K562 (cell line): Measurements from ENCODE around the gene GTF2I.
"Not testable (repeated sequence)": the region's sequence is repeated elsewhere in the genome, so short reads cannot be mapped to it uniquely, and the experiment has no call there.

Experiments
- BRCA1 ChIP-seq, 2 experiments: fragments of 450-650 bp in 1 of 2; sonication (generic) in 1 of 2; formaldehyde crosslinking in 1 of 2; IDR thresholded peaks; 2 replicates each; pipeline versions ENCODE4 v1.5.0 to v1.6.1; 2017 to 2020; ENCODE audit warnings: mild to moderate bottlenecking in 1 of 2, missing genetic modification reagents in 1 of 2
- ESRRA ChIP-seq: fragments of 450-650 bp; IDR thresholded peaks from 2 replicates; pipeline ENCODE4 v1.6.1; 2014; ENCODE audit warnings: low read depth, mild to moderate bottlenecking, moderate library complexity, borderline replicate concordance
- FOXK2 ChIP-seq, 2 experiments: fragments of 450-650 bp; IDR thresholded peaks in 1 of 2; conservative IDR thresholded peaks in 1 of 2; 2 replicates each; pipeline ENCODE4 v1.6.1; 2016; ENCODE audit warnings: low read depth in 2 of 2, mild to moderate bottlenecking in 1 of 2
- POLR2A ChIP-seq: fragments of 450-650 bp; conservative IDR thresholded peaks from 2 replicates; pipeline ENCODE4 v1.6.1; 2016
- POLR2AphosphoS5 ChIP-seq: IDR thresholded peaks from 2 replicates; pipeline ENCODE4 v1.6.1; 2011; ENCODE audit warnings: mild to moderate bottlenecking, low read depth, low read length, moderate library complexity; ENCODE audit not compliant: control insufficient read depth, insufficient read depth
- POLR2G ChIP-seq: fragments of 200-400 bp; formaldehyde crosslinking; IDR thresholded peaks from 2 replicates; pipeline ENCODE4 v1.6.1; 2017; ENCODE audit warnings: low read depth, mild to moderate bottlenecking, antibody characterized with exemption, low read length, moderate library complexity
- RFX5 ChIP-seq: IDR thresholded peaks from 2 replicates; pipeline ENCODE4 v1.6.1; 2011; ENCODE audit warnings: low read depth, mild to moderate bottlenecking, improper control_type of control experiment, low read length
- TF ChIP-seq, protein P1 (sequence below), 2 experiments: fragments of 450-650 bp in 1 of 2; sonication (generic) in 1 of 2; formaldehyde crosslinking in 1 of 2; IDR thresholded peaks; 2 replicates each; pipeline versions ENCODE4 v1.7.1 to v1.9.0; 2016 to 2022; ENCODE audit warnings: inconsistent platforms in 1 of 2, mild to moderate bottlenecking in 1 of 2, missing genetic modification reagents in 1 of 2
- TF ChIP-seq, protein P2 (sequence below), 3 experiments: IDR thresholded peaks in 2 of 3; conservative IDR thresholded peaks in 1 of 3; 2 replicates each; pipeline ENCODE4 v1.5.1; 2011 to 2012; ENCODE audit warnings: low read length in 3 of 3, mild to moderate bottlenecking in 3 of 3, control low read depth in 2 of 3, improper control_type of control experiment in 1 of 3, inconsistent platforms in 1 of 3, low read depth in 1 of 3, mixed read lengths in 1 of 3, moderate library complexity in 1 of 3; ENCODE audit not compliant: insufficient read depth in 2 of 3

DNA sequence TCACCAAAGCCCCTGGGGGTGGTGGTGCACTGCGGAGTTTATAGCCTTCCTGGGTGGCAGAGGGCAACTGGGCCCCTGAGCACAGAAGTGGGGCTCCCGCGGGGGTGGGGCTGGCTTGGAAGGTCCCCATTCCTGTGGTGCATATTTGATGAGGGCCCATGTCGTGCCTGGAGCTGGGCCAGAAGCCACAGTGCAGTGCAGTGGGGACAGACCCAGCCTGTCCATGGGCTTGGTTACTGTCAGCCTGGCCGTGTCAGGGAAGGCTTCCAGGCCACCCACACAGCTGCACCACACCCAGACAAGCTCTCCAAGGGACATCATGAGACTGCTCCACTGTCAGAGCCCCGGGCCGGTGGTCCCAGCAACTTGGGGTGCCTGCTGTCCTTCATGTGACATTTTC, 109.0 kb downstream of the GTF2I start:
- not testable (repeated sequence) for TF ChIP-seq FOXK2 (conservative IDR thresholded peaks at IDR 0.05 in 1 of 2, IDR thresholded peaks at IDR 0.05 in 1 of 2; ENCODE audit: low read depth in 2 of 2); POLR2G; BRCA1 (IDR thresholded peaks at IDR 0.05); BRCA1 (CRISPR knock-in tag; IDR thresholded peaks at IDR 0.05); POLR2AphosphoS5; ESRRA; POLR2A; RFX5
- TF ChIP-seq, protein P1, sequence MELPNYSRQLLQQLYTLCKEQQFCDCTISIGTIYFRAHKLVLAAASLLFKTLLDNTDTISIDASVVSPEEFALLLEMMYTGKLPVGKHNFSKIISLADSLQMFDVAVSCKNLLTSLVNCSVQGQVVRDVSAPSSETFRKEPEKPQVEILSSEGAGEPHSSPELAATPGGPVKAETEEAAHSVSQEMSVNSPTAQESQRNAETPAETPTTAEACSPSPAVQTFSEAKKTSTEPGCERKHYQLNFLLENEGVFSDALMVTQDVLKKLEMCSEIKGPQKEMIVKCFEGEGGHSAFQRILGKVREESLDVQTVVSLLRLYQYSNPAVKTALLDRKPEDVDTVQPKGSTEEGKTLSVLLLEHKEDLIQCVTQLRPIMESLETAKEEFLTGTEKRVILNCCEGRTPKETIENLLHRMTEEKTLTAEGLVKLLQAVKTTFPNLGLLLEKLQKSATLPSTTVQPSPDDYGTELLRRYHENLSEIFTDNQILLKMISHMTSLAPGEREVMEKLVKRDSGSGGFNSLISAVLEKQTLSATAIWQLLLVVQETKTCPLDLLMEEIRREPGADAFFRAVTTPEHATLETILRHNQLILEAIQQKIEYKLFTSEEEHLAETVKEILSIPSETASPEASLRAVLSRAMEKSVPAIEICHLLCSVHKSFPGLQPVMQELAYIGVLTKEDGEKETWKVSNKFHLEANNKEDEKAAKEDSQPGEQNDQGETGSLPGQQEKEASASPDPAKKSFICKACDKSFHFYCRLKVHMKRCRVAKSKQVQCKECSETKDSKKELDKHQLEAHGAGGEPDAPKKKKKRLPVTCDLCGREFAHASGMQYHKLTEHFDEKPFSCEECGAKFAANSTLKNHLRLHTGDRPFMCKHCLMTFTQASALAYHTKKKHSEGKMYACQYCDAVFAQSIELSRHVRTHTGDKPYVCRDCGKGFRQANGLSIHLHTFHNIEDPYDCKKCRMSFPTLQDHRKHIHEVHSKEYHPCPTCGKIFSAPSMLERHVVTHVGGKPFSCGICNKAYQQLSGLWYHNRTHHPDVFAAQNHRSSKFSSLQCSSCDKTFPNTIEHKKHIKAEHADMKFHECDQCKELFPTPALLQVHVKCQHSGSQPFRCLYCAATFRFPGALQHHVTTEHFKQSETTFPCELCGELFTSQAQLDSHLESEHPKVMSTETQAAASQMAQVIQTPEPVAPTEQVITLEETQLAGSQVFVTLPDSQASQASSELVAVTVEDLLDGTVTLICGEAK (IDR thresholded peaks at IDR 0.05) = not testable (repeated sequence)
- TF ChIP-seq, protein P1 (CRISPR knock-in tag; IDR thresholded peaks at IDR 0.05) = not testable (repeated sequence)
- TF ChIP-seq, protein P2, sequence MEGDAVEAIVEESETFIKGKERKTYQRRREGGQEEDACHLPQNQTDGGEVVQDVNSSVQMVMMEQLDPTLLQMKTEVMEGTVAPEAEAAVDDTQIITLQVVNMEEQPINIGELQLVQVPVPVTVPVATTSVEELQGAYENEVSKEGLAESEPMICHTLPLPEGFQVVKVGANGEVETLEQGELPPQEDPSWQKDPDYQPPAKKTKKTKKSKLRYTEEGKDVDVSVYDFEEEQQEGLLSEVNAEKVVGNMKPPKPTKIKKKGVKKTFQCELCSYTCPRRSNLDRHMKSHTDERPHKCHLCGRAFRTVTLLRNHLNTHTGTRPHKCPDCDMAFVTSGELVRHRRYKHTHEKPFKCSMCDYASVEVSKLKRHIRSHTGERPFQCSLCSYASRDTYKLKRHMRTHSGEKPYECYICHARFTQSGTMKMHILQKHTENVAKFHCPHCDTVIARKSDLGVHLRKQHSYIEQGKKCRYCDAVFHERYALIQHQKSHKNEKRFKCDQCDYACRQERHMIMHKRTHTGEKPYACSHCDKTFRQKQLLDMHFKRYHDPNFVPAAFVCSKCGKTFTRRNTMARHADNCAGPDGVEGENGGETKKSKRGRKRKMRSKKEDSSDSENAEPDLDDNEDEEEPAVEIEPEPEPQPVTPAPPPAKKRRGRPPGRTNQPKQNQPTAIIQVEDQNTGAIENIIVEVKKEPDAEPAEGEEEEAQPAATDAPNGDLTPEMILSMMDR (IDR thresholded peaks at IDR 0.05 in 2 of 3, conservative IDR thresholded peaks at IDR 0.05 in 1 of 3; ENCODE audit: insufficient read depth in 2 of 3, low read depth in 1 of 3, low read length in 3 of 3) = not testable (repeated sequence)
